H1 (cell line): ENCODE results near the gene CRYGD. TPM values are rescaled to one million over a fixed set of nuclear protein-coding genes. Genes with fewer than 3 reads are reported as not detected.

ENCODE experiments used
- CTCF ChIA-PET: fragments of 300-600 bp; sonication (Branson Sonifier 250); formaldehyde crosslinking; loops from one replicate; lab custom pipeline; 2021; ENCODE audit not compliant: partially characterized antibody; lab: Charles Lee
- POLR2A ChIA-PET: fragments of 300-600 bp; sonication (Branson Sonifier 250); formaldehyde crosslinking; loops from one replicate; lab custom pipeline; 2021; ENCODE audit warnings: inconsistent platforms; ENCODE audit not compliant: partially characterized antibody; lab: Charles Lee
- DNase-seq, 2 experiments: peaks; one replicate each; pipeline versions ENCODE4 v3.0.0 to v3.0.0-alpha.2; 2010 to 2022; ENCODE audit warnings: low spot score in 2 of 2, low read depth in 1 of 2, mixed read lengths in 1 of 2
- FAIRE-seq: peaks from 2 replicates; lab custom pipeline; 2011; peaks lifted over from hg19 to GRCh38; lab: Jason Lieb, UNC
- H2AFZ ChIP-seq: 2 replicates; pipeline ENCODE4 v1.8.1; 2012; ENCODE audit warnings: low read length, inconsistent platforms
- H2AK5ac ChIP-seq: 2 replicates; pipeline ENCODE4 v1.6.1; 2013; ENCODE audit warnings: low read depth, low read length
- H2BK120ac ChIP-seq: replicated peaks from 2 replicates; pipeline ENCODE3; 2013; ENCODE audit warnings: low read depth, low read length, inconsistent platforms
- H2BK12ac ChIP-seq: 2 replicates; pipeline ENCODE4 v1.6.1; 2013; ENCODE audit warnings: low read depth, low read length
- H2BK15ac ChIP-seq: 2 replicates; pipeline ENCODE4 v1.6.1; 2013; ENCODE audit warnings: low read length
- H2BK20ac ChIP-seq: 2 replicates; pipeline ENCODE4 v1.6.1; 2013; ENCODE audit warnings: low read length
- H2BK5ac ChIP-seq: 2 replicates; pipeline ENCODE4 v1.6.1; 2013; ENCODE audit warnings: low read depth, low read length
- H3K14ac ChIP-seq: 2 replicates; pipeline ENCODE4 v1.6.1; 2013; ENCODE audit warnings: inconsistent platforms; ENCODE audit not compliant: insufficient read length
- H3K18ac ChIP-seq: 2 replicates; pipeline ENCODE4 v1.6.1; 2013; ENCODE audit warnings: low read length; ENCODE audit errors: extremely low read depth
- H3K23ac ChIP-seq: 2 replicates; pipeline ENCODE4 v1.6.1; 2013; ENCODE audit warnings: inconsistent platforms; ENCODE audit not compliant: insufficient read length
- H3K23me2 ChIP-seq: 2 replicates; pipeline ENCODE4 v1.6.1; 2013; ENCODE audit warnings: low read depth, low read length
- H3K27ac ChIP-seq: 2 replicates; pipeline ENCODE4 v1.6.1; 2011; ENCODE audit warnings: low read depth, low read length, inconsistent platforms
- H3K27me3 ChIP-seq, 4 experiments: replicated peaks in 1 of 4; 1 replicate in 1 of 4; 2 replicates in 3 of 4; pipeline versions ENCODE4 v1.6.1 to v1.8.1; 2011 to 2013; ENCODE audit warnings: low read length in 3 of 4, mild to moderate bottlenecking in 3 of 4, inconsistent platforms in 2 of 4, mixed read lengths in 2 of 4, moderate library complexity in 1 of 4; ENCODE audit not compliant: control insufficient read depth in 3 of 4, insufficient read depth in 3 of 4; ENCODE audit errors: extremely low read depth in 1 of 4
- H3K36me3 ChIP-seq, 4 experiments: 2 replicates each; pipeline versions ENCODE4 v1.6.1 to v1.8.1; 2011 to 2013; ENCODE audit warnings: mild to moderate bottlenecking in 4 of 4, low read length in 3 of 4, moderate library complexity in 2 of 4, control low read depth in 1 of 4, inconsistent platforms in 1 of 4; ENCODE audit not compliant: insufficient read depth in 4 of 4, control insufficient read depth in 2 of 4
- H3K4ac ChIP-seq: replicated peaks from 2 replicates; pipeline ENCODE3; 2013; ENCODE audit warnings: low read length, low read depth, mixed read lengths, inconsistent platforms; ENCODE audit not compliant: insufficient read length
- H3K4me1 ChIP-seq, 4 experiments: replicated peaks in 1 of 4; 1 replicate in 1 of 4; 2 replicates in 3 of 4; pipeline versions ENCODE4 v1.6.1 to v1.8.1; 2011 to 2013; ENCODE audit warnings: low read length in 3 of 4, inconsistent platforms in 2 of 4, mixed read lengths in 1 of 4; ENCODE audit not compliant: insufficient read depth in 4 of 4, control insufficient read depth in 3 of 4
- H3K4me2 ChIP-seq, 2 experiments: 2 replicates each; pipeline versions ENCODE4 v1.6.1 to v1.8.1; 2011 to 2013; ENCODE audit warnings: low read depth in 2 of 2, low read length in 2 of 2, control low read depth in 1 of 2, inconsistent platforms in 1 of 2, mild to moderate bottlenecking in 1 of 2; ENCODE audit not compliant: insufficient read depth in 1 of 2
- H3K4me3 ChIP-seq, 4 experiments: fragments of 200-600, 300-600 bp in 1 of 4; sonication (generic), shearing (Covaris generic), sonication (Bioruptor Twin) in 1 of 4; 2 replicates each; pipeline versions ENCODE4 v1.5.1 to v1.8.1; 2011 to 2016; ENCODE audit warnings: low read length in 4 of 4, low read depth in 3 of 4, control low read depth in 2 of 4, inconsistent platforms in 2 of 4, mild to moderate bottlenecking in 2 of 4, mixed read lengths in 1 of 4, moderate library complexity in 1 of 4; ENCODE audit not compliant: insufficient read depth in 2 of 4; ENCODE audit errors: extremely low read depth in 1 of 4
- H3K56ac ChIP-seq: replicated peaks from 2 replicates; pipeline ENCODE3; 2013; ENCODE audit warnings: low read depth, mild to moderate bottlenecking, mixed read lengths, low read length, inconsistent platforms; ENCODE audit not compliant: insufficient read length
- H3K79me1 ChIP-seq: 2 replicates; pipeline ENCODE4 v1.6.1; 2013; ENCODE audit warnings: low read depth, low read length, control low read depth
- H3K79me2 ChIP-seq, 2 experiments: 2 replicates each; pipeline versions ENCODE4 v1.6.1 to v1.8.1; 2012 to 2013; ENCODE audit warnings: low read length in 2 of 2, mild to moderate bottlenecking in 2 of 2, inconsistent platforms in 1 of 2; ENCODE audit not compliant: insufficient read depth in 2 of 2, control insufficient read depth in 1 of 2
- H3K9ac ChIP-seq, 4 experiments: replicated peaks in 1 of 4; 1 replicate in 1 of 4; 2 replicates in 3 of 4; pipeline versions ENCODE4 v1.6.1 to v1.8.1; 2011 to 2013; ENCODE audit warnings: low read depth in 3 of 4, low read length in 3 of 4, control low read depth in 2 of 4, mild to moderate bottlenecking in 2 of 4, moderate library complexity in 2 of 4, inconsistent platforms in 1 of 4; ENCODE audit errors: extremely low read depth in 1 of 4
- H3K9me3 ChIP-seq, 2 experiments: 2 replicates each; pipeline versions ENCODE4 v1.6.1 to v1.8.1; 2012 to 2013; ENCODE audit warnings: mild to moderate bottlenecking in 2 of 2, moderate library complexity in 2 of 2, control low read depth in 1 of 2, inconsistent platforms in 1 of 2, low read depth in 1 of 2, low read length in 1 of 2, mixed read lengths in 1 of 2; ENCODE audit not compliant: insufficient read depth in 2 of 2
- H4K20me1 ChIP-seq, 2 experiments: replicated peaks in 1 of 2; 2 replicates each; pipeline versions ENCODE3 to v1.8.1; 2011 to 2013; ENCODE audit warnings: inconsistent platforms in 2 of 2, low read length in 2 of 2, mild to moderate bottlenecking in 1 of 2; ENCODE audit not compliant: insufficient read depth in 2 of 2, control insufficient read depth in 1 of 2
- H4K5ac ChIP-seq: 2 replicates; pipeline ENCODE4 v1.6.1; 2013; ENCODE audit warnings: low read length, low read depth, mixed read lengths, inconsistent platforms; ENCODE audit not compliant: insufficient read length
- H4K8ac ChIP-seq: 2 replicates; pipeline ENCODE4 v1.8.0; 2013; ENCODE audit warnings: mild to moderate bottlenecking, moderate library complexity, low read length, inconsistent platforms; ENCODE audit not compliant: insufficient read depth; ENCODE audit errors: extremely low read depth
- H4K91ac ChIP-seq: replicated peaks from 2 replicates; pipeline ENCODE3; 2013; ENCODE audit warnings: low read length, mixed read lengths, inconsistent platforms; ENCODE audit not compliant: insufficient read length
- BCL11A ChIP-seq, 2 experiments: IDR thresholded peaks; one replicate each; pipeline ENCODE4 v1.6.1; 2011; ENCODE audit warnings: low read depth in 2 of 2, low read length in 2 of 2, mild to moderate bottlenecking in 2 of 2
- CBX5 ChIP-seq: fragments of 300-800, 300-1000 bp; sonication (generic); IDR thresholded peaks from 2 replicates; pipeline ENCODE4 v1.7.1; 2016; ENCODE audit warnings: antibody characterized with exemption, low read length, low read depth
- CHD2 ChIP-seq: IDR thresholded peaks from 2 replicates; pipeline ENCODE4 v1.6.1; 2012; ENCODE audit warnings: low read length, improper control_type of control experiment
- CREB1 ChIP-seq: IDR thresholded peaks from 2 replicates; pipeline ENCODE4 v1.6.1; 2012; ENCODE audit warnings: inconsistent platforms
- CTBP2 ChIP-seq: IDR thresholded peaks from 2 replicates; pipeline ENCODE4 v1.7.0; 2011; ENCODE audit warnings: borderline replicate concordance, mild to moderate bottlenecking, moderate library complexity, mixed read lengths, low read length; ENCODE audit not compliant: insufficient read depth, insufficient read length
- EP300 ChIP-seq, 2 experiments: IDR thresholded peaks; 1 replicate in 1 of 2; 2 replicates in 1 of 2; pipeline ENCODE4 v1.6.1; 2011 to 2012; ENCODE audit warnings: low read depth in 2 of 2, low read length in 2 of 2, mild to moderate bottlenecking in 2 of 2, borderline replicate concordance in 1 of 2, inconsistent platforms in 1 of 2, moderate library complexity in 1 of 2
- FOSL1 ChIP-seq: IDR thresholded peaks from 2 replicates; pipeline ENCODE4 v1.6.1; 2011; ENCODE audit warnings: mild to moderate bottlenecking, low read depth, low read length, moderate library complexity; ENCODE audit not compliant: insufficient read depth
- KDM4A ChIP-seq: IDR thresholded peaks from one replicate; pipeline ENCODE4 v1.7.1; 2012; ENCODE audit warnings: low read depth, mild to moderate bottlenecking, moderate library complexity, low read length, inconsistent platforms; ENCODE audit not compliant: severe bottlenecking
- KDM5A ChIP-seq: fragments of 200-600 bp; IDR thresholded peaks from 2 replicates; pipeline ENCODE4 v1.7.1; 2012; ENCODE audit warnings: mild to moderate bottlenecking, low read length, inconsistent platforms, mixed read lengths
- NANOG ChIP-seq: IDR thresholded peaks from 2 replicates; pipeline ENCODE4 v1.6.1; 2011; ENCODE audit warnings: low read length, low read depth, mild to moderate bottlenecking, inconsistent platforms; ENCODE audit not compliant: insufficient read depth, poor library complexity, severe bottlenecking
- POU5F1 ChIP-seq: IDR thresholded peaks from 2 replicates; pipeline ENCODE4 v1.6.1; 2011; ENCODE audit warnings: low read depth, mild to moderate bottlenecking, low read length, moderate library complexity
- RAD21 ChIP-seq, 2 experiments: IDR thresholded peaks in 1 of 2; conservative IDR thresholded peaks in 1 of 2; 2 replicates each; pipeline ENCODE4 v1.6.1; 2011; ENCODE audit warnings: low read depth in 2 of 2, low read length in 2 of 2, improper control_type of control experiment in 1 of 2, inconsistent platforms in 1 of 2, mild to moderate bottlenecking in 1 of 2, moderate library complexity in 1 of 2
- SP1 ChIP-seq: IDR thresholded peaks from 2 replicates; pipeline ENCODE4 v1.6.1; 2011; ENCODE audit warnings: low read depth, low read length
- SP4 ChIP-seq: IDR thresholded peaks from 2 replicates; pipeline ENCODE4 v1.6.1; 2012; ENCODE audit warnings: low read length, inconsistent platforms
- TCF12 ChIP-seq: IDR thresholded peaks from 2 replicates; pipeline ENCODE4 v1.6.1; 2011; ENCODE audit warnings: low read depth, mild to moderate bottlenecking, low read length
- whole genome bisulfite sequencing, 2 experiments: shearing (Covaris generic) in 1 of 2; methylation state at CpG; one replicate each; pipeline versions ENCODE4 v1.1.6 to v1.1.7; 2013 to 2015; ENCODE audit warnings: low lambda C conversion rate in 2 of 2, mixed read lengths in 2 of 2, inconsistent platforms in 1 of 2, low coverage in 1 of 2, missing lambda C conversion rate in 1 of 2; ENCODE audit not compliant: insufficient replicate concordance in 2 of 2, insufficient coverage in 1 of 2, insufficient read length in 1 of 2; ENCODE audit errors: extremely low coverage in 1 of 2, missing lambda C conversion rate in 1 of 2; 5-methylcytosine and 5-hydroxymethylcytosine counted together
- polyA plus RNA-seq, 7 experiments: library from polyadenylated mRNA; depleted of rRNA in 3 of 7; stranded (reverse) in 5 of 7; unstranded in 2 of 7; fragments of >200 nt in 5 of 7; fragments of 200-250 nt in 2 of 7; gene quantifications; 1 replicate in 5 of 7; 2 replicates in 1 of 7; 4 replicates in 1 of 7; pipeline versions ENCODE4 v1.2.1 to v1.2.3, GENCODE V29; 2011 to 2013; ENCODE audit warnings: missing spikeins in 2 of 7, mixed read lengths in 2 of 7
- total RNA-seq: library from RNA; stranded (reverse); fragmentation: NEBNext Ultra II Directional; extraction: Animal tissue kit (Norgen Biotek cat#: 25700); gene quantifications from 2 replicates; pipeline ENCODE4 v1.2.1, GENCODE V29; 2021

Gene CRYGD
- total and polyA plus RNA-seq, 2 of the 8 experiments (the other 6 are each of a cell fraction or from before 2014, with no cell fraction given), result 2.9 to 7.1 TPM

GRCh38 chr2:208097801-208098200 is 26.5 kb downstream of the CRYGD start:
- CTCF ChIA-PET, result interaction anchor here (1.3 to 1.8 kb wide), 3 partner anchors 57 to 157 kb away, joined by 3 to 5 read pairs (median 4); partner anchors contain the start of gene IDH1
- TF ChIP-seq SP4, result no peak
- no peak for TF ChIP-seq RAD21 (IDR thresholded peaks at IDR 0.05 in 1 of 2, conservative IDR thresholded peaks at IDR 0.05 in 1 of 2; ENCODE audit: low read depth in 2 of 2, low read length in 2 of 2)
- TF ChIP-seq POU5F1, result no peak
- TF ChIP-seq EP300 (IDR thresholded peaks at IDR 0.05; ENCODE audit: borderline replicate concordance in 1 of 2, low read depth in 2 of 2, low read length in 2 of 2), result no peak
- TF ChIP-seq CREB1, result no peak
- no peak for TF ChIP-seq KDM5A
- no peak for TF ChIP-seq CBX5
- no peak for TF ChIP-seq SP1
- TF ChIP-seq FOSL1, result no peak
- TF ChIP-seq TCF12, result no peak
- TF ChIP-seq CHD2, result no peak
- TF ChIP-seq BCL11A (IDR thresholded peaks at IDR 0.05; ENCODE audit: low read depth in 2 of 2, low read length in 2 of 2), result no peak
- TF ChIP-seq CTBP2, result no peak
- TF ChIP-seq NANOG, result no peak
- no peak for TF ChIP-seq KDM4A

More at GRCh38 chr2:208097801-208098200, 26.5 kb downstream of the CRYGD start:
- no peak overlapping the region for H3K4me2 ChIP-seq
- no peak overlapping the region for H3K9ac ChIP-seq
- H3K14ac ChIP-seq, result no peak overlapping the region
- no peak overlapping the region for H2BK20ac ChIP-seq
- H3K79me2 ChIP-seq, result no peaks in the 10 kb centered on the region
- no peaks in the 10 kb centered on the region for H3K4me1 ChIP-seq
- no peak overlapping the region for H2AK5ac ChIP-seq
- H2BK15ac ChIP-seq, result no peak overlapping the region
- H3K9me3 ChIP-seq, result no peaks in the 10 kb centered on the region
- POLR2A ChIA-PET, result no interaction called here
- H2AFZ ChIP-seq, result no peak overlapping the region
- no peak overlapping the region for H3K23ac ChIP-seq
- H3K56ac ChIP-seq, result no peak overlapping the region
- no peak overlapping the region for H3K27ac ChIP-seq
- H2BK120ac ChIP-seq, result no peak overlapping the region
- no peaks in the 10 kb centered on the region for H4K20me1 ChIP-seq
- no peaks in the 10 kb centered on the region for H3K79me1 ChIP-seq
- no peak for FAIRE-seq
- H3K23me2 ChIP-seq, result no peaks in the 10 kb centered on the region
- no peak for DNase-seq
- no peak overlapping the region for H4K91ac ChIP-seq
- no peak overlapping the region for H4K5ac ChIP-seq
- no peak overlapping the region for H3K4me3 ChIP-seq
- H4K8ac ChIP-seq, result no peak overlapping the region
- no peak overlapping the region for H2BK5ac ChIP-seq
- no peak overlapping the region for H3K18ac ChIP-seq
- 89% methylated on average over 5 of the region's 5 CpGs; no CpG with 5 or more reads in 1 of the 2 experiments for WGBS, 2 experiments
- no peak overlapping the region for H2BK12ac ChIP-seq
- no peaks in the 10 kb centered on the region for H3K36me3 ChIP-seq
- H3K27me3 ChIP-seq, result no peaks in the 10 kb centered on the region
- H3K4ac ChIP-seq, result no peak overlapping the region
